ENCODE results near the gene KLF11. TPM values are rescaled to one million over a fixed set of nuclear protein-coding genes. Genes with fewer than 3 reads are reported as not detected.
A peak's percentile ranks its signal among the peaks of the same experiment; 100 is the strongest.

KLF11 gene
- total and polyA plus RNA-seq, 11 donors = 5.4 to 43.8 (median 19.4) TPM

DNA sequence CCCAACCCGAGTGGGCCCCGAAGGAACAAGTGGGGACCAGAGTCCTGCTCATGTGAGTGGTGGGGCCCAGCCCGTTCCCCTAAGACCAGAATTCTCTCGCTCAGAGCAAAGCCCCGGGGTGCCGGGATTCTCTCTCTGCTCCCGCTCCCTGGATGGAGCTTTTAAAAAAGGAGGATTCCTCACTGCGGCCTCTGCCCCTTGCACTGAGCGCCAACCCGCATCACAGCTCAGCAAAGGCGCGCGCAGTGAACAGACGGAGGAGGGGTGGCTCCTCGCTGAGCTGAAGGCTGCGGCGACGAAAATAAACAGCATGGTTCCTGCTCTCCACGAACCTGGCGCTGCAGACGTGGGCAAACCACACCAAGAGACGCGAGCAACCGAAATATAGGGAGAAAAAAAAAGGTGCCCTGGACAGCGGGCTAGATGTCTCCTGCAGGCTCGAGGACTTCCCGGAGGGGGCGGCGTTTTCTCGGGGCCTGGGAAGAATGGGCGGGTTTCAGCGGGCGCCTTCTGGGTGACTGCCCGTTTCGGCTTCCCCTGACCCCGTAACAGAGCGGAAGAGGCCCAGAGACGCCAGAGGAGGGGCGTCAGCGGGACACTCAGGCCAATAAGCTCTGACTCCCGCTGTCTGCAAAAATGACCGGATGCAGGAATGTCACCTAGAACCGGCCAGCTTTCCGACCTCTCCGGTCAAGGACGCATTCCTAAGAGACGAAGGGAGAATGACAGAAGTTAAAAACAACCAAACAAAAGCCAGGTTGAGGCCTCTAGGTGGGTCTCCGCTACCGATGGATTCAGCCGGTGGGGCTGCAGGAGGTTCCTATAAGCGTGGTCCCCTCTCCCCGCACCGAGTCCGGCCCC, 819 bp upstream of the KLF11 start:
- intact Hi-C loops (cut with DNase I) = loop anchor here in 3 of 10 donors (5.0 to 10.0 kb wide), 2 partner anchors 35 to 408 kb away; partner anchors contain the start of gene YWHAQ (in 1 of the 3)
- peak overlapping the region; percentile 86 to 100 (median 94) for H3K27ac ChIP-seq
- H3K4me1 ChIP-seq = peaks cover 12 to 77% (median 56%) of the 10 kb centered on the region in 12 donors
- H3K4me3 ChIP-seq = peak overlapping the region in 11 of 12 donors; percentile 5 to 92 (median 56)
- TF ChIP-seq CTCF (IDR thresholded peaks at IDR 0.05) = peak in 5 of 12 donors; percentile 4 to 40 (median 18)
- TF ChIP-seq POLR2A (IDR thresholded peaks at IDR 0.05) = peak in 1 of 2 donors; percentile 47
- 17 to 40% (median 25%) methylated on average over 43 to 54 of the region's 54 CpGs for WGBS, 4 donors
- DNase-seq (peak; percentile 91 to 93 (median 91)), ATAC-seq (peak; percentile 30 to 72 (median 57))
- peaks cover 0 to 19% (median 16%) of the 10 kb centered on the region in 9 donors for H3K36me3 ChIP-seq
- H3K9me3 ChIP-seq = no peaks in the 10 kb centered on the region
- no peaks in the 10 kb centered on the region for H3K27me3 ChIP-seq

GRCh38 chr2:10043906-10044601, 704 bp downstream of the KLF11 start:
- Histone ChIP-seq H3K27ac (peak overlapping the region; percentile 93 to 100 (median 97)), H3K9me3 (no peaks in the 10 kb centered on the region), H3K4me3 (peak overlapping the region; percentile 38 to 93 (median 70)), H3K27me3 (no peaks in the 10 kb centered on the region), H3K36me3 (peaks cover 3 to 32% (median 31%) of the 10 kb centered on the region in 9 donors), H3K4me1 (peaks cover 15 to 82% (median 64%) of the 10 kb centered on the region in 12 donors)
- DNase-seq (peak; percentile 99), ATAC-seq (peak; percentile 48 to 83 (median 78))
- intact Hi-C loops (cut with DNase I) = loop anchor here in 4 of 10 donors (2.0 to 10.0 kb wide), 3 partner anchors 37 to 409 kb away; partner anchors contain the start of gene YWHAQ (in 1 of the 4)
- no peak for TF ChIP-seq CTCF (IDR thresholded peaks at IDR 0.05)
- TF ChIP-seq POLR2A (IDR thresholded peaks at IDR 0.05) = peak in 1 of 2 donors; percentile 18
- WGBS, 4 donors = 9 to 22% (median 16%) methylated on average over 37 to 90 of the region's 90 CpGs

GRCh38 chr2:10045561-10046355, 2.4 kb downstream of the KLF11 start:
- peak overlapping the region in 11 of 12 donors; percentile 2 to 99 (median 94) for H3K27ac ChIP-seq
- peaks cover 12 to 77% (median 61%) of the 10 kb centered on the region in 12 donors for H3K4me1 ChIP-seq
- peak overlapping the region in 8 of 12 donors; percentile 62 to 93 (median 70) for H3K4me3 ChIP-seq
- TF ChIP-seq CTCF (IDR thresholded peaks at IDR 0.05) (no peak), POLR2A (IDR thresholded peaks at IDR 0.05) (no peak)
- no peak for ATAC-seq
- H3K9me3 ChIP-seq = no peaks in the 10 kb centered on the region
- 72 to 80% (median 77%) methylated on average over 19 to 20 of the region's 20 CpGs for WGBS, 4 donors
- DNase-seq = peak in 2 of 5 donors; percentile 37 to 51
- intact Hi-C loops (cut with DNase I) = loop anchor here in 8 of 10 donors (1.0 to 10.0 kb wide), 7 partner anchors 58 to 411 kb away; partner anchors contain the start of gene YWHAQ (in 1 of the 8)
- peaks cover 3 to 49% (median 44%) of the 10 kb centered on the region in 9 donors for H3K36me3 ChIP-seq
- no peaks in the 10 kb centered on the region for H3K27me3 ChIP-seq
